COLO829 (cell line): Measurements from ENCODE around the gene ZAP70.
A peak's percentile ranks its signal among the peaks of the same experiment; 100 is the strongest.

Source experiments
- DNase-seq: peaks from one replicate; pipeline ENCODE4 v3.0.0; 2012; ENCODE audit warnings: low spot score

Gene ZAP70

GRCh38 chr2:97717613-97717995 is 4.2 kb downstream of the ZAP70 start:
- DNase-seq, result no peak

GRCh38 chr2:97718051-97718882 is 4.9 kb downstream of the ZAP70 start:
- DNase-seq, result no peak

GRCh38 chr2:97718942-97719341 is 5.6 kb downstream of the ZAP70 start:
- no peak for DNase-seq

DNA sequence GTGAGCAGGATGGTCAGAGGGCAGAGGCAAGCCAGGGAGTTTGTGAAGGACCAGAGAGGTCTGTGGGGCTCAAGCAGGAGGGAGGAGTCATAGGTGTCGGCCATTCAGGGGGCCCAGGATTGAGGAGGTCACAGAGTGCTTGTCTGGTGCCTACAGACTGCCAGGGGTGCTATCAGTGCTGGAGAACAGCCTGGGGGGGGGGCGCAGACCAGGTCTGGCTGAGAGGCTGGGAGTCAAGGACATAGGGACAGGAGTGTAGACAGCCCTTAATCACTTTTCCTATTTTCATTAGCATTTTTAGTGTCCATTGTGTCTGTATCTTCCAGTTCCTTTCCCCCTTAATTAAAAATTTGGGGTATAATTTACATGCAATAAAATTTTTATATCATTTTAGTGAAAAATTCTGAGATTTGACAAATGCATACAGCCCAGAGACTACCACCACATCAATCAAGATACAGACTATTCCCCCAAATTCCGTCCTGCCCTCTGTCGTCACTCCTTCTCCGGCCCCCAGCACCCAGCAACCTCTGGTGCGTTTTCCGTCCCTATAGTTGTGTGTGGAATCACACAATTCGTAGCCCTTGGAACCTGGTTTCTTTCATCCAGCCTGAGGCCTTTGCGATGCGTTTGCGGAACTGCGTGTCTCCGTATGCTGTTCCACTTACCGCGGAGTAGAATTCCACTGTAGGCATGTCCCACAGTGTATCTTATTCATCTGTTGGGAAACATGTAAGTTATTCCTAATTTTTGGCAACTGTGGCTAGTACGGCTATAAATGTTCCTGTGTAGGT is 6.2 kb downstream of the ZAP70 start:
- no peak for DNase-seq

DNA sequence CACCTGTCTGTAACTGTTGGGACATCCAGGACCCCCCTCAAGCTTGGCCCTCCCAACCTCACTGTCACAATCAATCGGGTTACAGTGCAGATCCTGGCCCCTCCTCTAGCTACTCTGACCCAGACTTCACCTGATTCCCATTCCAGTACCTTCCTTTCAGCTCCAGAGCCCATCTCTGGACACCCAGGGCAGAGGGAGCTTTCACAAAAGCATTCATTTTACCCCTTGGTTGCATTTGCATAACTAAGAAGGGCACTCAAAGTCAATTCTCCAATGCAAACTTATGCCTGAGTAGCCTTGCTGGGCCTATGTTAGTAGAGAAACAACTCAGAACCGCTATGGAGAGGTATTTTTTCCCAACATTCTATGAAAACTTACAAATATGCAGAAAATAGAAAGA is 7.4 kb downstream of the ZAP70 start:
- DNase-seq, result no peak

DNA sequence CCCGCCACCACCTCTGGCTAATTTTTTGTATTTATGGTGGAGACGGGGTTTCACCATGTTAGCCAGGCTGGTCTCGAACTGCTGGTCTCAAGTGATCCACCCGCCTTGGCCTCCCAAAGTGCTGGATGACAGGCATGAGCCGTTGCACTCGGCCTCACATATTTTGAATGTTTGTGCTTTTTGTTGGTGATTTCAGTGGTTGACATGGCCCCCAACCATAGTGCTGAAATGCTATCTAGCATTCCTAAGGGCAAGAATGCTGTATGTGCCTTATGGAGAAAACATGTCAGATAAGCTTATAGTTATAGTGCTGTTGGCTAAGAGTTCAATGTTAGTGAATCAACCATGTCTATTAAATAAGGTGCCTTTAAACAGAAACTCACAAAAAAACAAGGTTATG is 8.9 kb downstream of the ZAP70 start:
- DNase-seq, result no peak

- no peak for DNase-seq
Measured at GRCh38 chr2:97723156-97724072, 10.0 kb downstream of the ZAP70 start.

GRCh38 chr2:97724073-97724410 is 10.7 kb downstream of the ZAP70 start:
- DNase-seq, result no peak

GRCh38 chr2:97724501-97724900 is 11.1 kb downstream of the ZAP70 start:
- no peak for DNase-seq

- no peak for DNase-seq
Measured at GRCh38 chr2:97724946-97725688, 11.7 kb downstream of the ZAP70 start.

DNA sequence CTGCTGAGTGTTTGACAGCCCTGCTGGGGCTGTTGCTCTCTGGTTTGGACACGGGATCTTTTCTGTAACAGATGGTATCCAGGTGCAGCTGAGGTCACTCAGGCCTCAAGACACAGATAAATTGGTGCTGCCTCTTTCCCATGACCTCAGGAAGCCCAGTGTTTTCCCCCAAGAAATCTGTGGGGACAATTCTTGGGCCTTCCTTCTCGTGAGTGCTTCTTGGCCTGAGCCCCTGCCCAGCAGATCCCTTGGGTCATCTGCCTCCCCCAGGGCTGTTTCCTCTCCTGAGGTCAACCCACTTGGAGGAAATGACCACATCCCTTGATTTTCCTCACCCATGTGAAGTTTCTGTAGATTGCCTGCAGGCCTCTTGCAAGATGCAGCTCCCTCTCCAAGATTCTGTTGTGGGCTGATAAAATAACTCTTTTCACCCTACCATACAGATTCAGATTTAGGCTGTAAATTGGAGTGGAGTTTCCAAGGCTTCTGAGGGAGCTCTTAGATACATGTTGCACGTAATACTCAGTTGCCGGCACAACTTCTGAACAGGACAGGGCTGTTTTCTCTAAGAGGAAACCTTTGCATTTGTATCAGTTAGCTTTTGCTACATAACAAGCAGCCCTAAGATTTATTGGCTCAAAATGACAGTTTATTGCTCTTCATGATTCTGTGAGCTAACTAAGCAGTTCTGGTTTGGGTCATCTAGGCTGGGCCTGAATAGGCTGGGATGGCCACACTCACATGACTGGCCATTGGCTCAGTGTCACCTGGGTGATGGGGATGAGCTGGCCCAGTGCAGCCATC is 13.1 kb downstream of the ZAP70 start:
- no peak for DNase-seq

DNA sequence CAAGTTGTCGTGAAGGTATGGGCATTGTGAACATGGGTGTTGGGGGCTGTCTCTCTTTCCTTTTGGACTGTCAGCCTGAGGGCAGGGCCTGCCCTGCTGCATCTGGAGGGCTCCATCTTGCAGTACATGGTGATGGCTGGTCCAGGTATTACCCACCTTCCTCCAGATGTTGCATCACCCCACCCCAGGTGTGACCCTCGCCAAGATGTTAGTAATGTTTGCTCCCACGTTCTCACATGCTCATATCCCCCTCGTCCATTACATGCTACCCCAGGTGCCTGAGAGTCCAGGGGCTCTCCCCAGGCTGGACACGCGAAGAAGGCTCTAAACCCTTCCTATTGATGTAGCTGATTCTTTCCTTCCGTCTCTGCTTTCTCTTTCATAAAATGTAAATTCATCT is 13.9 kb downstream of the ZAP70 start:
- no peak for DNase-seq

- peak; percentile 21 for DNase-seq
Measured at GRCh38 chr2:97728091-97728731, 14.8 kb downstream of the ZAP70 start.

- no peak for DNase-seq
Measured at GRCh38 chr2:97730245-97730644, 16.9 kb downstream of the ZAP70 start.

DNA sequence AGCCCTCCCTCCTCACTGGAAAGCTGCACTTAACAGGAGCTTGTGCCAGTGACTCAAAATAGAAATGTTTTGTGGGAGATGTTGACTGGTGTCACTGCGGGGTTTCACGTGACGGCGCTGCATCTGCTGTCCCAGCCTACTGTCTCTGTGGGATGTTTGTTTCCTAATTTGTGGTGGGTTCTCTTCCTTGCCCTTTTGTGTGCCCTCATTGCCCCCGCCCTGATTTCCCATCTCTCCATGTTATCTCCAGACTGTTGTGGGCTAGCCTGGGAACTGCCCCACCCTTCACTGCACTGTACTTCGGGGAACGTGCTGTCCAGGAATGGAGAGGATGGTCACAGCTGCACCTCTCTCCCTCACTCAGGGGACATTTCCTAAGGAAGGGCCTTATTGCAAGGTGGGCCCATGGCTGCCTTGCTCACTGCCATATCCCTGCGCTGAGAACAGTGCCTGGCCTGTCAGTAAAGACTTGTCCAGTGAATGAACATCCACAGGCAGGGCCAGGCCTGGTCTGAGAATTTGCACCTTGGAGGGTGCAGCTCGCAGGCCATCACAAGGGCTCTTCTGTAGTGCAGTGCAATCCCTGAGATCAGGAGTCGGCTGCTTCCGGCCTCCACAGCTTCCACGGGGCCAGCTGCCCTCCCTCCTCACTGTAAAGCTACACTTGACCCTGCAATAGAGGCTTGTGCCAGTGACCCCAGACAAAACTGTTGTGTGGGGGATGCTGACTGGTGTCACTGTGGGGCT is 18.1 kb downstream of the ZAP70 start:
- no peak for DNase-seq

- no peak for DNase-seq
Measured at GRCh38 chr2:97732436-97733340, 19.3 kb downstream of the ZAP70 start.

- no peak for DNase-seq
Measured at GRCh38 chr2:97733341-97734035, 20.1 kb downstream of the ZAP70 start.
